Right atrium auricular region (tissue), 2 donors: ENCODE data around the gene CASP8. TPM values are rescaled to one million over a fixed set of nuclear protein-coding genes. Genes with fewer than 3 reads are reported as not detected.

Experiments used
- DNase-seq: peaks from one replicate; pipeline ENCODE4 v3.0.0-alpha.2; 2019; ENCODE audit warnings: low spot score
- H3K27ac ChIP-seq, 2 donors: fragments of 200-600 bp; sonication (generic); 1 replicate in 1 of 2; 2 replicates in 1 of 2; pipeline ENCODE4 v1.5.1; 2016 to 2019
- H3K27me3 ChIP-seq, 2 donors: fragments of 200-600 bp; sonication (generic); one replicate each; pipeline versions ENCODE4 v1.5.1 to v1.6.0; 2017 to 2019
- H3K36me3 ChIP-seq: fragments of 200-600 bp; sonication (generic); one replicate; pipeline ENCODE4 v1.5.1; 2016
- H3K4me1 ChIP-seq, 2 donors: fragments of 200-600 bp; sonication (generic); one replicate each; pipeline versions ENCODE4 v1.5.1 to v1.6.0; 2017 to 2019
- H3K4me3 ChIP-seq, 2 donors: fragments of 200-600 bp; sonication (generic); 1 replicate in 1 of 2; 2 replicates in 1 of 2; pipeline ENCODE4 v1.5.1; 2017 to 2019; ENCODE audit warnings: mild to moderate bottlenecking in 1 of 2, moderate library complexity in 1 of 2
- H3K9me3 ChIP-seq, 2 donors: fragments of 200-600 bp; sonication (generic); one replicate each; pipeline ENCODE4 v1.5.1; 2019
- CTCF ChIP-seq, 2 donors: fragments of 200-600 bp; sonication (generic); IDR thresholded peaks; one replicate each; pipeline ENCODE4 v1.5.1; 2019; ENCODE audit warnings: antibody characterized with exemption in 2 of 2
- total RNA-seq, 2 donors: library from RNA; depleted of rRNA; stranded (reverse); fragments of >200 nt; gene quantifications; one replicate each; pipeline ENCODE4 v1.1.0, GENCODE V29; 2016

CASP8 gene
- total RNA-seq, 2 donors from 2014 or later, result 3.5 to 5.1 TPM

GRCh38 chr2:201262718-201263117, 2.4 kb downstream of the CASP8 start:
- Histone ChIP-seq H3K27ac (no peak overlapping the region), H3K9me3 (no peaks in the 10 kb centered on the region), H3K4me3 (no peak overlapping the region), H3K4me1 (peaks cover 0 to 17% of the 10 kb centered on the region in 2 donors), H3K36me3 (no peaks in the 10 kb centered on the region), H3K27me3 (no peaks in the 10 kb centered on the region)
- no peak for TF ChIP-seq CTCF (IDR thresholded peaks at IDR 0.05)
- DNase-seq, result no peak

GRCh38 chr2:201263779-201264178, 3.4 kb downstream of the CASP8 start:
- H3K27me3 ChIP-seq, result no peaks in the 10 kb centered on the region
- no peak for TF ChIP-seq CTCF (IDR thresholded peaks at IDR 0.05)
- no peak for DNase-seq
- H3K27ac ChIP-seq, result no peak overlapping the region
- no peak overlapping the region for H3K4me3 ChIP-seq
- H3K36me3 ChIP-seq, result no peaks in the 10 kb centered on the region
- H3K4me1 ChIP-seq, result peaks cover 0 to 12% of the 10 kb centered on the region in 2 donors
- H3K9me3 ChIP-seq, result no peaks in the 10 kb centered on the region

- no peak overlapping the region for H3K27ac ChIP-seq
- H3K4me3 ChIP-seq, result no peak overlapping the region
- no peaks in the 10 kb centered on the region for H3K27me3 ChIP-seq
- no peaks in the 10 kb centered on the region for H3K36me3 ChIP-seq
- TF ChIP-seq CTCF (IDR thresholded peaks at IDR 0.05), result no peak
- peaks cover 0 to 5% of the 10 kb centered on the region in 2 donors for H3K4me1 ChIP-seq
- DNase-seq, result no peak
- H3K9me3 ChIP-seq, result no peaks in the 10 kb centered on the region
These were observed 4.3 kb downstream of the CASP8 start for GRCh38 chr2:201264472-201265173.

GRCh38 chr2:201266629-201267028, 6.3 kb downstream of the CASP8 start:
- Histone ChIP-seq H3K4me3 (no peak overlapping the region), H3K27me3 (no peaks in the 10 kb centered on the region), H3K36me3 (no peaks in the 10 kb centered on the region), H3K9me3 (no peaks in the 10 kb centered on the region), H3K27ac (no peak overlapping the region), H3K4me1 (no peaks in the 10 kb centered on the region)
- no peak for TF ChIP-seq CTCF (IDR thresholded peaks at IDR 0.05)
- no peak for DNase-seq

GRCh38 chr2:201267278-201268030, 7.1 kb downstream of the CASP8 start:
- no peak for DNase-seq
- peaks cover 2% of the 10 kb centered on the region for H3K36me3 ChIP-seq
- TF ChIP-seq CTCF (IDR thresholded peaks at IDR 0.05), result no peak

More at GRCh38 chr2:201267278-201268030, 7.1 kb downstream of the CASP8 start:
- H3K27ac ChIP-seq, result no peak overlapping the region
- no peak overlapping the region for H3K4me3 ChIP-seq
- H3K9me3 ChIP-seq, result no peaks in the 10 kb centered on the region
- H3K4me1 ChIP-seq, result no peaks in the 10 kb centered on the region
- no peaks in the 10 kb centered on the region for H3K27me3 ChIP-seq
